Cardiac fibroblast (primary cell): ENCODE results near the gene IGF2R.

Experiments
- DNase-seq, 2 donors: peaks; one replicate each; pipeline versions ENCODE4 v3.0.0 to v3.0.0-alpha.2; 2010; ENCODE audit warnings: low read depth in 2 of 2
- H3K4me3 ChIP-seq, 2 donors: replicated peaks in 1 of 2; 1 replicate in 1 of 2; 2 replicates in 1 of 2; pipeline ENCODE4 v1.5.1; 2011; ENCODE audit warnings: low read depth in 2 of 2, low read length in 2 of 2, mild to moderate bottlenecking in 2 of 2, moderate library complexity in 1 of 2
- CTCF ChIP-seq: IDR thresholded peaks from one replicate; pipeline ENCODE4 v1.5.1; 2011; ENCODE audit warnings: low read depth, mild to moderate bottlenecking, low read length, inconsistent platforms

IGF2R gene

GRCh38 chr6:159952289-159953005, 16.4 kb upstream of the IGF2R start:
- no peak for DNase-seq
- TF ChIP-seq CTCF, result no peak
- H3K4me3 ChIP-seq, result no peak overlapping the region

- DNase-seq, result peak; percentile 94 to 95
- TF ChIP-seq CTCF, result no peak
- no peak overlapping the region for H3K4me3 ChIP-seq
These were observed 15.7 kb upstream of the IGF2R start for GRCh38 chr6:159953091-159953601.

- no peak for DNase-seq
These were observed 12.9 kb upstream of the IGF2R start for GRCh38 chr6:159955945-159956361.

GRCh38 chr6:159957071-159957673, 11.7 kb upstream of the IGF2R start:
- no peak for DNase-seq
- TF ChIP-seq CTCF, result no peak
- no peak overlapping the region for H3K4me3 ChIP-seq

More at GRCh38 chr6:159955945-159956361, 12.9 kb upstream of the IGF2R start:
- H3K4me3 ChIP-seq, result no peak overlapping the region
- TF ChIP-seq CTCF, result no peak

- no peak overlapping the region for H3K4me3 ChIP-seq
- no peak for TF ChIP-seq CTCF
- DNase-seq, result no peak
These were observed 9.5 kb upstream of the IGF2R start for GRCh38 chr6:159959165-159959975.

GRCh38 chr6:159959976-159960384, 8.9 kb upstream of the IGF2R start:
- H3K4me3 ChIP-seq, result no peak overlapping the region
- peak in 1 of 2 donors; percentile 71 for DNase-seq
- TF ChIP-seq CTCF, result no peak
